Measurements from ENCODE around the gene APOBEC3H.
A peak's percentile ranks its signal among the peaks of the same experiment; 100 is the strongest.

The APOBEC3H gene

DNA sequence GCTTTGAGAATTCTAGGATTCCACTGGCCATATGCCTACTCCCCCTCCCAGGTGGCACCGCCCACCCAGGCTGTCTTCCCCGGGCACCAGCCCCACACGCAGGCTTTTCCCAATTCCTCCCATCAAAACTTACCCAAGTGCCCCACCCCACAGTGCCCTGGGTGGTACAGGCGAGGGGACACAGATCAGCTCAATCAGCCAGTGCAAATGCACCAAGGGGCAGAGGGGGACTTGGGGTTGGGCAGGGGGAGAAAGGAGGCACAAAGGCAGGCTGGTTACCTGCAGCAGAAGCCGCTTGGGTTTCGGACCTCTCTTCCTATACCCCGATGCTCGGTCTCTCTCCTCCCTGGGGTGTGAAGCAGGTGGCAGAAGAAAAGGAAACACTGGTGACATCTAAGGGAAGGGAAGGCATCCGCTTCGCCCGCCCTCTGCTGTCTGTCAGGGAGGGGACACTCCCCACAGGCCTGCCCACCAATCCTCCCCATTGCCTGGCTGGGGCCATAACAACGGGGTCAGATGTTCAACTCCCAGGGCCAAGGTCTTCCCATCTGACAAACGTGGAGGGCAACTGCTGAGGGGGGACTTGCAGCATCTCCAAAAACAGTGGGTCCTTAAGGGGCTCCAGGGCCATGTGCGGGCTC, 41.4 kb downstream of the APOBEC3H start:
- no peak for DNase-seq

DNA sequence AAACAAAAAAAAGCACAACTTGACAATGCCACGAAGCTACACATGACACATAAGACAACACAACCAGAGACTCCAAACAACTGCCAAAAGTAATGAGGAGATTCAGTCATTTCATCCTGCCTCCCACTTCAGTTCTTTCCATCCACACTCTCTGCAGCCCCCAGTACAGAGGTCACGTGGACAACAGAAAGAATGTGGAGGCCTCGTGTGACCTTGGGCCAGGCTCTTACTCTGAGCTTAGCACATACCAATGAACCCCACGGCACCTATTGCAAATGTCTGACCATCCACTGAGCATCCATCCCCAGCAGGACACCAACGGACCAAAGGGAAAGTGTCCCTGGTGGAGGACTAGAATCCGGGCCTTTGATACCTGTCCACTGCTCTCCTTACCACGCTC, 42.9 kb downstream of the APOBEC3H start:
- DNase-seq: peak; percentile 8

DNA sequence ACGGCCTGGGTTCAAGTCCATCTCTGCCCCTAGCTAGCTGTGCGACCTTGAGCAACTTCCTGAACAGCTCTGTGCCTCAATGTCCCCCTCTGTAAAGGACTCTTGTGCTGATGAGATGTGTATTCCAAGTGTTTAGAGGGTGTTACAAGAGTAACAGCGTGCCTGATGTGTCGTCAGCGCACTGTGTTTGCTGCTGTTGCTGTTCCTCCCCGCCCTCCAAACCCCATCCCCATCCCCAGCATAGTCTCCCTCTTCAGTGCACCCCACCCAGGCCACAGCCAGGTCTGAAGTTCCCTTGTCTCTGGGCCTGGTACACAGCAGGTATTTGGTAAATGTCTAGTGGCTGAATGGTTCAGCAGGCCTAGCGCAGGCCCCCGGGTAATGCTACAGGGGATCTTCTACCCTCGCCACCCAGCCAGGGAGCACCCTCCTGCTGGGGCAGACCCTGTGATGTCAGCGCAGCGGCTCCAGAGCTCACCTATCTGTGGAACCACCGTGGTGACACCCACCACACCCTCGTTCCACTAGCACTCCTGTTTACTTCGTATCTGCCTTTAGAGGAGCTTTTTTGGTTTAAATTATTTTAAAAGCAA, 45.1 kb downstream of the APOBEC3H start:
- no peak for DNase-seq

DNA sequence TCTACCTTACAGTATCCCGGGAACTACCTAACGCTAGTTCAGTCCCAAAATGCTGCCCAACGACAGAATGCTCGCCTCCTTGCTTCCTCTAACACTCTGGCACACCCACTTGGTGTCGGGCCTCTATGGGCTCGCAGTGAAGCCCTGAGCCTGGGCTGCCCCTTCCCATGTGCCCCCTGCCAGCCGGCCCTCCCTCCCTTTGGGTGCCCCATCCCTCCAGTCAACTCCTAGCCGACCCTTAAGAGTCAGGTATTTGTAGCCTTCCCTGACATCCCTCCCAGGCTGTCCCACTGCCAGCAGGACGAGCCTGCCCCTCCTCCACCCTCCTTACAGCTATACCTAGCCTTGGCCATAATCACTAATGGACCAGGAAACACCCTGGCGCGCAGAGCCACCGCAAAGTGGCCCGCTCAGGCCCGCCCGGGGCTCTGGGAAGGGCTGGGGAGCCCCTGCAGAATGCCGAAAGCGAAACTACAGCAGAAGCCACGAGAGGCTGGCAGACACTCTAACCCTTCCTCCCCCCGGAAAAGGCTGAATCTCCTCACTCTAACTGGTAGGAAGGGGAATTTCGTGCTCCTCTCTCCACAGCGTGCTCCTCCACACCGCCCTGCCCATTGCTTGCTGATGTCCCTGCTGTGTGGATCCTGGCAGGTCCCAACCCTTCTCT, 47.2 kb downstream of the APOBEC3H start:
- peak; percentile 56 for DNase-seq

DNA sequence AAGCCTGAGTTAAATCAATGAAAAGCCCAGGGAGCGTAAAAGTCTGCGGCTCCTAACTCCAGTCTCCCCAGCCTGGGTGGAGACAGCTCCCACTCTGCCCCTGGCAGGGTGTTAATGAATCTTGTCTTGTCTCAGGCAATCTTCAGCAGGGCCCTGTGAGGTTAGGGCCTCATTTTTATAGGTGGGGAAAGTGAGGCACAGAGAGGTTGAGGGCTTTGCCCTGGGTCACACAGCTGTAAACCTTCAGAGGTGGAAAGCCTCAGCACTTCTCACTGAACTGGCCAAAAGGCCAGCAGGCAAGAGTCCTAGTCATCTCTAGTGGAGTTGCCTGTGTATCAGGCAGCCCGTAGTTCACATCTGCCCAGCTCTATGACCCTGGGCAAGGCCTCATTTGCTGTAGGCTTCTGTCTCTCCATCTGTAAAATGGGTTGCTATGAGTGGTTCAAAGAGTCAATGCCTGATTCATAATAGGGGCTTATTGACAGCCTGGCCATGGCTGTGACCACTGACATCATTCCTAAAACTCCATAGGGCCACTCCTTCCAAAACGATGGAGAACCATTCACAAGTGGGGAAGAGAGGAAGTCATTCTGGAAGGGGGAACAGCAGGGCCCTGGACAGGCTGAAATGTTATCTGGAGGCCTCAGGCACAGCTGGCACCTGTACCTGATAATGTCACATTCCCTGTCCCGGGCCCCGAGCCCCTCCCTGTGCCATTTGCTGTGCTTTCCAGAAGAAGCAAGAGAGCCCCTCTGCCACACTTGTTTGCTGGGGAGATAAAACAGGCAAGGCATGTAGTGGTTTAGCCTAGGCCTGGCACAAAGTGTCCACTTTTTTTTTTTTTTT, 49.4 kb downstream of the APOBEC3H start:
- DNase-seq: no peak

DNA sequence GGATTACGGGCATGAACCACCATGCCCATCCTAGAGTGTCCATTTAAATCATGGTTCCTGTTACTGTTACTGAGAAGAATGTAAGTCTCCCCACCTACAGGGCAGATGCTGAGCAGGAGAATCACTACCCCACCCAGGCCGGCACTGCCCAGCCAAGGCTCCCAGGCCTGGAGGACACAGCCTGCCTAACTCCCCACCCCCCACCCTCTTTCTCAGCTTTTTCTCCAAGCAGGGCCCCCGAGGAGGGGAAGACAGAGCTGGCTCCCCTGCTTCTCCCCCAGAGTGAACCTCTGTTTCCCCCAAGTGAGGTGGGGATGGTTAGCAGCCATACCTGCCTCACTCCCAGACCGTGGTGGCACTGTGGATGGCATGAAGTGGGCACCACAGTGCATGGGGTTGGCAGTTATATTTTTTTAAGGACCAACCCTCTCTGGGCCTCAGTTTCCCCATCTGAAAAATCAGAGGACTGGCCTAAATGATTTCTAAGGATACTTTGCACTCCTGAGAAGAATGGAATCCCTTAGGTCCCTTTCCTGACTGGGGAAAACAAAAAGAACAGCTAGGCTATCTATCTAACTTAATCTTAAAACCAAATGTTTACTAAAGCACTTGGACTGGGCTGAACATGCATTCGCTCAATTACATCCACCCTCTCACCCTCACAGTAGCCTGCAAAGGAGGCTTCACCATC, 50.4 kb downstream of the APOBEC3H start:
- DNase-seq: no peak

DNA sequence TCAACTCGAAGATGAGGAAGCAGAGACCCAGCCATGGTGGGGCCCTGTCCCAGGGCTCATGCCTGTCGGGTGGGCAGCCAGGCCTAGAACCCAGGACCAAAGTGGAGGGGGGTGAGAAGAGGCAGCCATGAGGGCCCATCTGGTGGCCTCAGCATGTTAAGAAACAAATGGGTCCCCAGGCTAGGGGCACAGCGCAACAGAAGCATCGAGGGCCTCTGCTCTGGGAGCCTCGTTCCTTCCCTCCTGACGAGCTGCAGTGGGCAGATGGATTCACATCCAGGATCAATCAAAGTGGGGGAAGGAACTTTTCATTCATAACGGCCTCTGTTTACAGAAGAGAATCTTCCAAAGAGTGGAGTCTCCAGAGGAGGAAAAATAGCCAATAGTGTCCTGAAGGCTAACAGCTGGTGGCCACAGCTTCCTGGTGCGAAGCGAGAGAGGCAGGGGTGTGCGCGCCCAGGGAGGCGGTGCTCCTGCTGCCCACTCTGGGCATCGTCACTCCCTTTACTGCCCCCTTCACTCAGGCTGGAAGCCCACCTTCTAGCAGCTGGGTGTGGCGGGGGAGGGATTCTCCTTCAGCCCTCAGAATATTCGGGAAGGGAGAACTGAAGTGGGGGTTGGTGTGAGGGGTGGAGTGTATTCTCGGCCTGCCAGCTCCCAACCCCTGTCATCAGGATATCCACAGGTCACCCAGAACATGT, 51.1 kb downstream of the APOBEC3H start:
- DNase-seq: no peak

DNA sequence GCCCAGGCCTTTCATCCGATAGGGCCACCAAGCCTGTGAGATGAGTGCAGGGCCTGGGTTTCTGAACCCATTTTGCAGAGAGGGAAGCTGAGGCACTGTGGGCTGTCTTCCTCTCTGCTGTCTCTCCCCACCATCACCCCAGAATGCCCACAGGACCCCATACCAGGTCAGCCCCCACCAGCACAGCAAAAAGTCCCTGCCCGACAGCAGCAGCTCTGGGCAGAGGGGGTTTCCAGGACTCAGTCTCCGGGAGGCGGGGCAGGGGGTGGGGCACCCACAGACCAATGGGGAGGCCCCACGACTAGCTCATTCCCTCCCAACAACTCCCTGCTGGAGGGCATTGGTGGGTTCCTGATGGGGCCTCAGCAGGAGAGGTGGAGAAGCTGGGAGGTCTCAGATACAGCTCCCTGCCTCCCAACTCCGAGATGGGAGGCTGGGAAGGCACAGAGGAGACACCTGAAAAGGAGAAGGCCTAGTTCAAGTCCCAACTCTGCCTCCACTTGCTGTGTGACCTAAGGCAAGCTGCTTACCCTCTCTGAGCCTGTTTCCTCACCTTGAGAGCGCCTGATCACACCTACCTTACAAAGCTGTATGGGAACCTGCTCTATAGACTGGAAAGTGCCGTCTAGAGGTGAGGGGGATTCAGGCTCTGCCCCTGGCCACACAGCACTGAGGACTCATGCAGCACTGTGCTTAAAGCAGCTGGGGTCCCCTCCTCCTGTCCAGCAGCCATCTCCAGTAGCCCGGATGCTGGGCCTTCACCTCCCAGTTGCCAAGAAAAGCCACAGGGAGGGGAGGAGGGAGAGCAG, 51.9 kb downstream of the APOBEC3H start:
- DNase-seq: peak; percentile 75

DNA sequence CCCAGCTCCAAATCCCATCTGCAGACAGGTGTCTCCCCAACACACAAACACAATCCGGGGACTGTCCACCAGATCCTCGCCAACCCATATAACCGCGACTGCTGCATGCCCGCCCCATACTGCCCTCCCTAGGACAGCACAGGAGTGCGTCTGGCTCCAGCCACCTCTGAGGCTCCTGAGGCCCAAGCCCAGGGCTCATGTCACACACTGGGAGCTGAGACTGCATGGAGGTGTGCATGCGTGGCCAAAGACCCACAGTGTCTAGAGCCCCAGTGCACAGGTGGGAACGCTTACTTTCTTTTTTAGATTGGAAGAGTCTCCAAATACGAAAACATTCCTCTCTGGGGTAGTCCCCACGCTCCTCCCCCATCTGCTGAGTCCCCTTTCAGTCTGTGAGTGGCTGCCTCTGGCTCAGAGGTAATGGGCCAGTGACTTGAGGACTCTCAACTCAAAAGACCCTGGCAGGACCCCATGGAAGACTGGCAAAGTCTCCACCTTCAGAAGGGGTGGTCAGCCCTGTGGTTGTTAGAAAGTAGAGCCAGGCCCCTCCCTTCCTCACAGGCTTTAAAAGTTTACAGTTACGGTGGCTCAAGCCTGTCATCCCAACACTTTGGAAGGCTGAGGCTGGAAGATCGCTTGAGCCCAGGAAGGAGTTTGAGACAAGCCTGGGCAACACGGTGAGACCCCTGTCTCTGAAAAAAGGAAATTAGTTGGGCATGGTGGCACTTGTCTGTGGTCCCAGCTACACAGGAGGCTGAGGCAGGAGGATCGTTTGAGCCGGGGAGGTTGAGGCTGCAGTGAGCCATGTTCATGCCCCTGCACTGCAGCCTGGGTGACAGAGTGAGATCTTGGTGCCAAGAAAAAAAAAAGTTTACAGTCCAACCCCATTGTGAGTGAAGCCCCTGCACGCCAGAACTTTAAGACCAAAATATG, 53.1 kb downstream of the APOBEC3H start:
- DNase-seq: no peak

DNA sequence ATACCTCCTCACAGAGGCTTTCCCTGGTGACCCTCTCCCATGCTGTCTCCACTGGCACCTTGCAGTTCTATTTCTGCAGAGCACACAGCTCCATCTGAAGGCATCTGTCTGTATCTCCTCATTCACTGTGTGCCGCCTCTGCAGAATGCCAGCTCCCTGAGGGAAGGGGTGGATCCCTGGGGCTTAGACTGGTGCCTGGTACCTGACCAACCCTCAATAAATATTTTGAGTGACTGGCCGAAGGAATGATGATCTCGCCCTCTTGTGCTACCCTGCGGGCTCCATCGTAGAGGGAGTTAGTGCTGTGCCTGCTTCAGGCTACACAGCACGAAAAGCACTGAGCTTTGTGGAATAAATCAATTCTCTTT, 53.8 kb downstream of the APOBEC3H start:
- DNase-seq: no peak

DNA sequence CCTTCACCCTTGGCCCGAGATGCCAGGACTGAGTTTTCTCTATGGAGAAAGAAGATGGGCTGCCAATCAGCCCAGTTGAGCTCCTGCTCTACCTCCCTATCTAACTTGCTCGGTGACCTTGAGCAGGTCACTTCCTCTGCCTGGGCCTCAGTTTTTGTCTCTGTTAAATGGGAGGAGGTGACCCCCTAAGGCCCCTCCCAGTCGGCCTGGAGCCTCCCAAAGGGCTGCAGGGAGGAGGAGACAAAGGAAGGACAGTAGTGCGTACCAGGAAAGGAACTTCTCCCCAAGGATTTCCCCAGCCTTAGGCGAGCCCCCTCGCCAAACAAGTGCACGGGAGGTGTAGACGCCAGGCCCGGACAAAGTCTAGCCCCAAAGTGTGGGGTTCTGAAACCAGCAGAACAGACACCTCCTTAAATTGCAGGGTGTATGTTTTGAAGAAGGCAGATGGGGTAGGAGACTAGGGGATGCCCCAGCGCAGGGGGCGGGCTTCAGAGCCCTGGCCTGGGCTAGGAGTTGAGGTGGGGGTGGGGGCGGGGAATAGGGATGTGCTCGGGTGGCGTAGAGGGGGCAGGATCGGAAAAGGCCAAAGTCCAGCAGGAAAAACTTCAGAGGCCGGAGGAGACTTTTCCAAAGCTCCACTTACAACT, 54.4 kb downstream of the APOBEC3H start:
- no peak for DNase-seq

DNA sequence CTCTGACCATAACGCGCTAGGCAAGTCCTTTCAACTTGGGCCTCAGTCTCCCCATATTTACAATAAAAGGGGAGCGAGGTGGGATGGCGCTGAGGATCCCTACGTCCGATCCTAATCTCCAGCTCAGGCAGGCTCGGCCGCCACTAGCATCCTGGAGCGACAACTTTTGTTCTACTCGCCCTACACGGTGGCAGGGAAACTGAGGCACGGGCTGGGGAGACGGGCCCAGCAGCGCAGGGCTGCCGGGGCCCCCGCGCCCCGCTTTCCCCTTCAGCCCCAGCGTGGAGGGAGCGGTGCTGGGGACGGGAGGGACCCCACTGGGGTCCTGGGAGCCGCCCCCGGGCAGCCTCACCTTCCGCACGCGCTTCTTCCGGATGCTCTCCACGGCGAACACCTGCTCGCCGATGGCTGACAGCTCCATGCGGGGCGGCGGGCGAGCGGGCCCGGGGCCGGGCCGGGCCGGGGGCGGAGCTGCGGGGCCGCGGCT, 55.0 kb downstream of the APOBEC3H start:
- DNase-seq: no peak

DNA sequence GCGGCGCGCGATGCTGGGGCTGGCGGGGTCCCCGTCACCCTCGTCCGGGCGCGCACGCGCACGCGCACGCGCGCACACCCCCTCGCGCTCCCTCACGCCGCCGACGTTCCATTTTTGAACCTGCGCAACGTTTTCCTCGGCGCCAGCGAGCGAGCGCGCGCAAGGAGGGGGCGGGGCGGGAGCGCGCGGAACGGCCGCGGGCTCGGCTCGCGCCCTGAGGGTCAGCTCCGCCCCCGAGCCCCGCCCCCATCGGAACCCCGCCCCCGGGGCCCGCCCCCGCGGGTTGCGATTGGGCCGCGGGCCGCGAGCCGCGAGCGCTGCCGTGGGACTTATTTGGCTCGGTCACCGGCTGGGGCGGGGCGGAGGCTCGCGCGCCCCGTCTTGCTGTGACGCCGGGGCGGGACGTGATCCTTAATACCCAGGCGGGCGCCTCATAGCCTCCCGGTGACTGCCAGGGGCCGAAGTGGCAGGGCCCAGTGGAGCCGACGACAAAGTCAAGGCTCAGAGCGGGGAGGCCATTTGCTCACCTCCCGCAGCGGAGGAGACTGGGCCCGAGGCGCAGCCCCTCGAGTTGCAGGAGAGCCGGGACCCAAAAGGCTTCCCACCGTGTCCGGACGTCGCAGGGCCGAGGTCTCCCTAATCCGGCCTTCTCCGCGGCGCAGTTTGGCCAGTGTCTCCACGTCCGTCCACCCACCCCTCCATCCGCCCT, 55.6 kb downstream of the APOBEC3H start, which contains the start of gene CBX7:
CBX7 (minus strand) TSS at position 170 of the 709 bp plus-strand sequence. CDS start 236 bp downstream, outside the sequence.
- DNase-seq: peak; percentile 99

DNA sequence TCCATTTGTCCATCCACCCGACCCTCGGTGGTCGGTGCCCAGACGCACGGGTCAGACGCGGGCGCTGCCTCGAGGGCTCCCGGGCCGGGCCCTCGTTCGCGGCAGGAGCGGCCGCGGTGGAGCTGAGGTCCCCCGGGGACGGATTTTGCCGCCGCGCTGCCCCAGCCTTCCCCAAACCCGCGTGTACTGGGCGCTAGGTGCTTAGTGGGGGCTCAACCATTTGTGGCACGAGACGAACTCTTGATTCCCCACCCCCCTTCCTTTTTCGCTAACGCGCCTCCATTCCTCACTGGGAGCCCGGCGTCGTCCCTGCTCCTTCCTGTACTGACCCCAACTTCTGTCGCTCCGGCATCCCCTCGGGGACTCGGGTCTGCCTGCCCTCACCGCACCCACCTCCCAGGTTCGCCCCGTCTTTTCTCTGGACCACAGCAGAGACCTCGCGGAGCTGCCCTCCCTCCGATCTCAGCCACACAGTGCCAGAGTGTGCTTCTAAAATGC, 56.2 kb downstream of the APOBEC3H start:
- no peak for DNase-seq

Data from activated T-cell treated with anti-CD3 and anti-CD28 coated beads, Interleukin-2, amount 50 U/mL, for 1 hour (primary cell).